Sigmoid colon (tissue), 4 donors: ENCODE data around the gene USP6.
"Not testable (repeated sequence)": the region's sequence is repeated elsewhere in the genome, so short reads cannot be mapped to it uniquely, and the experiment has no call there.

Source experiments
- POLR2A ChIP-seq, 2 donors: fragments of 450-650 bp; IDR thresholded peaks; one replicate each; pipeline ENCODE4 v1.6.1; 2016; ENCODE audit warnings: antibody characterized with exemption in 2 of 2, mild to moderate bottlenecking in 2 of 2, moderate library complexity in 2 of 2
- POLR2AphosphoS5 ChIP-seq, 4 donors: sonication (generic); formaldehyde crosslinking; IDR thresholded peaks; one replicate each; pipeline ENCODE4 v1.6.1; 2017; ENCODE audit warnings: antibody characterized with exemption in 4 of 4
- TF ChIP-seq, protein P1 (sequence below), 4 experiments: fragments of 450-650 bp in 3 of 4; fragments of 200-600 bp in 1 of 4; IDR thresholded peaks; one replicate each; pipeline ENCODE4 v1.5.1; 2016 to 2019; ENCODE audit warnings: antibody characterized with exemption in 4 of 4, mild to moderate bottlenecking in 3 of 4, moderate library complexity in 2 of 4

DNA sequence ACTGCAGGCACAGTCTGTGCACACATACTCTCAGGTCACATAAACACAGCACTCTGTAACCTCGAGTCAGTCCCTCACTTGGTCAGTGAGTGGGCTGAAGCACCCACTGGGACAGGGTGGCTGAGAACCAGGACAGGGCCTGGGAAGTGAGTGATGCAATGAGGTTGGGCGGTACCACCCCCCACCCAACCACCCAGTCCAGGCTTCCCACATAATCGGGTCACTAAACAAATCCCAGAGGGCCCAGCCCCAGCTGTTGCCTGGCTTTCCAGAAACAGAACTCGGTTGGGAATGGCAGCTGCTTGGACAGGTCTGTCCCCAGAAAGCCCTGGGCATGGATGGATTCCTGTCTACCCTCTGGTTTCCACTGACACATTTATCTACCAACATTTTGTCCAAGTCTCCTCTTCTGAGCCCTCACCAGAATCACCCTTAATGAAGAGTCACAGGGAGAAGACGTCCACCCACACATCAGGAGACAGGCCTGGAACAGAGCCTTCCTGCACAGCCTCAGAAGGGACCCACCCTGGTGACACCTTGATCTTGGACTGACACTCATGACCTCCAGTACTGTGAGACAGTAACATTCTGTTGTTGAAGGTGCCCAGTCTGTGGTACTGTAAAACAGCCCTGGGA, 8.4 kb downstream of the USP6 start:
- not testable (repeated sequence) for TF ChIP-seq POLR2AphosphoS5, POLR2A (IDR thresholded peaks at IDR 0.05)
- TF ChIP-seq, protein P1, sequence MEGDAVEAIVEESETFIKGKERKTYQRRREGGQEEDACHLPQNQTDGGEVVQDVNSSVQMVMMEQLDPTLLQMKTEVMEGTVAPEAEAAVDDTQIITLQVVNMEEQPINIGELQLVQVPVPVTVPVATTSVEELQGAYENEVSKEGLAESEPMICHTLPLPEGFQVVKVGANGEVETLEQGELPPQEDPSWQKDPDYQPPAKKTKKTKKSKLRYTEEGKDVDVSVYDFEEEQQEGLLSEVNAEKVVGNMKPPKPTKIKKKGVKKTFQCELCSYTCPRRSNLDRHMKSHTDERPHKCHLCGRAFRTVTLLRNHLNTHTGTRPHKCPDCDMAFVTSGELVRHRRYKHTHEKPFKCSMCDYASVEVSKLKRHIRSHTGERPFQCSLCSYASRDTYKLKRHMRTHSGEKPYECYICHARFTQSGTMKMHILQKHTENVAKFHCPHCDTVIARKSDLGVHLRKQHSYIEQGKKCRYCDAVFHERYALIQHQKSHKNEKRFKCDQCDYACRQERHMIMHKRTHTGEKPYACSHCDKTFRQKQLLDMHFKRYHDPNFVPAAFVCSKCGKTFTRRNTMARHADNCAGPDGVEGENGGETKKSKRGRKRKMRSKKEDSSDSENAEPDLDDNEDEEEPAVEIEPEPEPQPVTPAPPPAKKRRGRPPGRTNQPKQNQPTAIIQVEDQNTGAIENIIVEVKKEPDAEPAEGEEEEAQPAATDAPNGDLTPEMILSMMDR (IDR thresholded peaks at IDR 0.05): not testable (repeated sequence)
